Mesendoderm (in vitro differentiated cells): ENCODE results near the gene CACNB4.

Experiments
- DNase-seq: peaks from one replicate; pipeline ENCODE4 v3.0.0; 2013
- H2AK5ac ChIP-seq: 2 replicates; pipeline ENCODE4 v1.6.1; 2013; ENCODE audit warnings: low read length, inconsistent platforms
- H2BK120ac ChIP-seq: 2 replicates; pipeline ENCODE4 v1.6.1; 2013; ENCODE audit warnings: low read depth, mild to moderate bottlenecking, low read length, moderate library complexity, mixed read lengths
- H2BK15ac ChIP-seq: replicated peaks from 2 replicates; pipeline ENCODE4 v1.6.1; 2013; ENCODE audit warnings: low read depth, mild to moderate bottlenecking, moderate library complexity
- H2BK5ac ChIP-seq: 2 replicates; pipeline ENCODE4 v1.6.1; 2013; ENCODE audit warnings: low read length, inconsistent platforms
- H3K18ac ChIP-seq: 2 replicates; pipeline ENCODE4 v1.6.1; 2013; ENCODE audit warnings: mild to moderate bottlenecking, low read length, mixed read lengths
- H3K23ac ChIP-seq: one replicate; pipeline ENCODE4 v1.6.1; 2013; ENCODE audit warnings: low read length
- H3K27ac ChIP-seq: 2 replicates; pipeline ENCODE4 v1.5.1; 2013; ENCODE audit warnings: low read depth, mild to moderate bottlenecking, inconsistent platforms, low read length, moderate library complexity
- H3K27me3 ChIP-seq: 2 replicates; pipeline ENCODE4 v1.6.1; 2013; ENCODE audit warnings: low read length, control low read depth, mild to moderate bottlenecking, inconsistent platforms; ENCODE audit not compliant: insufficient read depth, poor library complexity
- H3K36me3 ChIP-seq: 2 replicates; pipeline ENCODE4 v1.6.1; 2013; ENCODE audit warnings: low read length, inconsistent platforms; ENCODE audit not compliant: control insufficient read depth, insufficient read depth
- H3K4ac ChIP-seq: one replicate; pipeline ENCODE4 v1.6.1; 2013; ENCODE audit warnings: low read depth, mild to moderate bottlenecking, low read length, moderate library complexity
- H3K4me1 ChIP-seq: 2 replicates; pipeline ENCODE4 v1.6.1; 2013; ENCODE audit warnings: low read depth, low read length, inconsistent platforms; ENCODE audit not compliant: control insufficient read depth
- H3K4me2 ChIP-seq: 2 replicates; pipeline ENCODE4 v1.6.1; 2013; ENCODE audit warnings: low read length
- H3K4me3 ChIP-seq: 2 replicates; pipeline ENCODE4 v1.5.1; 2013; ENCODE audit warnings: mild to moderate bottlenecking, low read length
- H3K56ac ChIP-seq: one replicate; pipeline ENCODE4 v1.6.1; 2013; ENCODE audit warnings: low read length
- H3K79me1 ChIP-seq: 2 replicates; pipeline ENCODE4 v1.6.1; 2013; ENCODE audit warnings: low read length, inconsistent platforms
- H3K79me2 ChIP-seq: 2 replicates; pipeline ENCODE4 v1.6.1; 2013; ENCODE audit warnings: mild to moderate bottlenecking, low read length; ENCODE audit not compliant: control insufficient read depth, insufficient read depth
- H3K9ac ChIP-seq: 2 replicates; pipeline ENCODE4 v1.6.1; 2013; ENCODE audit warnings: low read length, inconsistent platforms
- H4K5ac ChIP-seq: one replicate; pipeline ENCODE4 v1.6.1; 2013; ENCODE audit warnings: low read length
- H4K8ac ChIP-seq: one replicate; pipeline ENCODE4 v1.6.1; 2013; ENCODE audit warnings: low read depth, mild to moderate bottlenecking, control low read depth, low read length, moderate library complexity
- WGBS: extraction: QIAGEN DNeasy Blood & Tissue Kit; methylation state at CpG from one replicate; pipeline ENCODE4 v1.1.7; 2013; ENCODE audit warnings: low lambda C conversion rate, missing lambda C conversion rate; ENCODE audit not compliant: insufficient coverage; ENCODE audit errors: extremely low coverage; 5-methylcytosine and 5-hydroxymethylcytosine counted together

CACNB4 gene

GRCh38 chr2:151891566-151892194 lies 207.2 kb downstream of the CACNB4 start:
- H2BK120ac ChIP-seq, result no peak overlapping the region
- no peak overlapping the region for H3K27ac ChIP-seq
- H3K9ac ChIP-seq, result no peak overlapping the region
- H3K4me2 ChIP-seq, result no peak overlapping the region
- no CpG with 5 or more reads among the region's 7 CpGs for WGBS
- H3K4ac ChIP-seq, result no peak overlapping the region
- no peak overlapping the region for H3K56ac ChIP-seq
- no peak overlapping the region for H3K23ac ChIP-seq
- H2BK15ac ChIP-seq, result no peak overlapping the region
- H3K4me3 ChIP-seq, result no peak overlapping the region
- H3K79me1 ChIP-seq, result no peaks in the 10 kb centered on the region
- H3K27me3 ChIP-seq, result no peaks in the 10 kb centered on the region
- no peak overlapping the region for H4K5ac ChIP-seq
- H3K36me3 ChIP-seq, result no peaks in the 10 kb centered on the region
- no peak overlapping the region for H2BK5ac ChIP-seq
- no peaks in the 10 kb centered on the region for H3K4me1 ChIP-seq
- no peak overlapping the region for H3K18ac ChIP-seq
- no peaks in the 10 kb centered on the region for H3K79me2 ChIP-seq
- no peak overlapping the region for H2AK5ac ChIP-seq
- peak; percentile 18 for DNase-seq
- no peak overlapping the region for H4K8ac ChIP-seq

GRCh38 chr2:151887164-151887563 lies 211.7 kb downstream of the CACNB4 start:
- WGBS, result no CpG with 5 or more reads among the region's 2 CpGs
- H3K79me1 ChIP-seq, result no peaks in the 10 kb centered on the region
- DNase-seq, result no peak

GRCh38 chr2:151886241-151886640 lies 212.6 kb downstream of the CACNB4 start:
- no peak overlapping the region for H4K5ac ChIP-seq
- H2BK120ac ChIP-seq, result no peak overlapping the region
- no peak overlapping the region for H2AK5ac ChIP-seq
- H3K23ac ChIP-seq, result no peak overlapping the region
- no peaks in the 10 kb centered on the region for H3K36me3 ChIP-seq
- H3K4me2 ChIP-seq, result no peak overlapping the region
- no peak overlapping the region for H3K9ac ChIP-seq
- H3K4ac ChIP-seq, result no peak overlapping the region
- no peak overlapping the region for H3K4me3 ChIP-seq
- H3K79me2 ChIP-seq, result no peaks in the 10 kb centered on the region
- H3K27ac ChIP-seq, result no peak overlapping the region
- DNase-seq, result no peak
- WGBS, result no CpG with 5 or more reads among the region's 1 CpG
- no peaks in the 10 kb centered on the region for H3K27me3 ChIP-seq
- no peak overlapping the region for H4K8ac ChIP-seq
- H3K18ac ChIP-seq, result no peak overlapping the region
- no peaks in the 10 kb centered on the region for H3K79me1 ChIP-seq
- H2BK5ac ChIP-seq, result no peak overlapping the region
- no peak overlapping the region for H2BK15ac ChIP-seq
- H3K56ac ChIP-seq, result no peak overlapping the region
- H3K4me1 ChIP-seq, result no peaks in the 10 kb centered on the region

More at GRCh38 chr2:151887164-151887563, 211.7 kb downstream of the CACNB4 start:
- Histone ChIP-seq H3K4me2 (no peak overlapping the region), H2BK120ac (no peak overlapping the region), H2BK15ac (no peak overlapping the region), H3K9ac (no peak overlapping the region), H3K4me1 (no peaks in the 10 kb centered on the region), H3K27ac (no peak overlapping the region), H3K36me3 (no peaks in the 10 kb centered on the region), H3K4ac (no peak overlapping the region), H2BK5ac (no peak overlapping the region), H3K18ac (no peak overlapping the region), H3K4me3 (no peak overlapping the region), H3K23ac (no peak overlapping the region), H3K56ac (no peak overlapping the region), H4K5ac (no peak overlapping the region), H4K8ac (no peak overlapping the region), H3K79me2 (no peaks in the 10 kb centered on the region), H3K27me3 (no peaks in the 10 kb centered on the region), H2AK5ac (no peak overlapping the region)

GRCh38 chr2:151882786-151883445 lies 215.9 kb downstream of the CACNB4 start:
- H3K4ac ChIP-seq, result no peak overlapping the region
- H3K79me1 ChIP-seq, result no peaks in the 10 kb centered on the region
- no peaks in the 10 kb centered on the region for H3K79me2 ChIP-seq
- no peak for DNase-seq
- no peak overlapping the region for H2BK120ac ChIP-seq
- no peak overlapping the region for H3K18ac ChIP-seq
- H4K5ac ChIP-seq, result no peak overlapping the region
- H2BK15ac ChIP-seq, result no peak overlapping the region
- no peak overlapping the region for H3K9ac ChIP-seq
- no peak overlapping the region for H3K4me3 ChIP-seq
- no peak overlapping the region for H3K56ac ChIP-seq
- H4K8ac ChIP-seq, result no peak overlapping the region
- no CpG with 5 or more reads among the region's 10 CpGs for WGBS
- H3K27ac ChIP-seq, result no peak overlapping the region
- no peak overlapping the region for H2BK5ac ChIP-seq
- H3K4me2 ChIP-seq, result no peak overlapping the region
- no peak overlapping the region for H3K23ac ChIP-seq
- H3K4me1 ChIP-seq, result no peaks in the 10 kb centered on the region
- H3K36me3 ChIP-seq, result no peaks in the 10 kb centered on the region
- H3K27me3 ChIP-seq, result no peaks in the 10 kb centered on the region
- no peak overlapping the region for H2AK5ac ChIP-seq

- H3K18ac ChIP-seq, result no peak overlapping the region
- H3K4ac ChIP-seq, result no peak overlapping the region
- no peak overlapping the region for H3K4me2 ChIP-seq
- no peaks in the 10 kb centered on the region for H3K79me2 ChIP-seq
- no peak overlapping the region for H4K5ac ChIP-seq
- no peak overlapping the region for H2BK5ac ChIP-seq
- no peak overlapping the region for H2BK120ac ChIP-seq
- WGBS, result no CpG with 5 or more reads among the region's 7 CpGs
- H3K56ac ChIP-seq, result no peak overlapping the region
- no peak overlapping the region for H2AK5ac ChIP-seq
- H3K4me3 ChIP-seq, result no peak overlapping the region
- no peak overlapping the region for H3K23ac ChIP-seq
- no peak overlapping the region for H2BK15ac ChIP-seq
- H3K9ac ChIP-seq, result no peak overlapping the region
- H4K8ac ChIP-seq, result no peak overlapping the region
- H3K36me3 ChIP-seq, result no peaks in the 10 kb centered on the region
- H3K27ac ChIP-seq, result no peak overlapping the region
- H3K4me1 ChIP-seq, result no peaks in the 10 kb centered on the region
- H3K79me1 ChIP-seq, result no peaks in the 10 kb centered on the region
- DNase-seq, result no peak
- H3K27me3 ChIP-seq, result no peaks in the 10 kb centered on the region
Measured at GRCh38 chr2:151881342-151881741, 217.5 kb downstream of the CACNB4 start.

GRCh38 chr2:151880586-151880985 lies 218.3 kb downstream of the CACNB4 start:
- Histone ChIP-seq H3K79me1 (no peaks in the 10 kb centered on the region), H3K9ac (no peak overlapping the region), H3K56ac (no peak overlapping the region), H4K8ac (no peak overlapping the region), H2BK15ac (no peak overlapping the region), H3K23ac (no peak overlapping the region), H3K18ac (no peak overlapping the region), H3K4me3 (no peak overlapping the region), H3K36me3 (no peaks in the 10 kb centered on the region), H3K27ac (no peak overlapping the region), H3K4me2 (no peak overlapping the region), H2BK5ac (no peak overlapping the region), H3K79me2 (no peaks in the 10 kb centered on the region), H3K4ac (no peak overlapping the region), H3K27me3 (no peaks in the 10 kb centered on the region), H3K4me1 (no peaks in the 10 kb centered on the region), H4K5ac (no peak overlapping the region), H2BK120ac (no peak overlapping the region), H2AK5ac (no peak overlapping the region)
- no CpG with 5 or more reads among the region's 4 CpGs for WGBS
- DNase-seq, result no peak
